ENCODE results near the gene VPS45. TPM values are rescaled to one million over a fixed set of nuclear protein-coding genes. Genes with fewer than 3 reads are reported as not detected.
A peak's percentile ranks its signal among the peaks of the same experiment; 100 is the strongest.

The VPS45 gene
- polyA plus RNA-seq, 1 experiment = 61.3 TPM

- TF ChIP-seq CTCF (IDR thresholded peaks at IDR 0.05; ENCODE audit: low read depth, low read length) = no peak
- no peak for DNase-seq (ENCODE audit: low read depth, low spot score)
- POLR2A ChIA-PET = interaction anchor here (1.0 to 1.2 kb wide), 2 partner anchors 175 to 176 kb away, joined by 3 to 4 read pairs; a partner anchor contains a TSS
- Histone ChIP-seq H3K9me3 (ENCODE audit: control insufficient read depth, insufficient read depth, low read length) (no peaks in the 10 kb centered on the region), H3K27me3 (ENCODE audit: control insufficient read depth, insufficient read depth, low read length) (no peaks in the 10 kb centered on the region), H3K4me3 (ENCODE audit: low read depth, low read length) (no peak overlapping the region), H3K27ac (ENCODE audit: low read depth, low read length) (peak overlapping the region; percentile 91)
- CTCF ChIA-PET = interaction anchor here (0.7 to 1.9 kb wide), 4 partner anchors 11 to 125 kb away, joined by 5 to 6 read pairs (median 6); no protein-coding TSS in a partner anchor
Measured at GRCh38 chr1:150062113-150062512, 5.5 kb upstream of the VPS45 start.

- Histone ChIP-seq H3K27ac (ENCODE audit: low read depth, low read length) (no peak overlapping the region), H3K27me3 (ENCODE audit: control insufficient read depth, insufficient read depth, low read length) (no peaks in the 10 kb centered on the region), H3K4me3 (ENCODE audit: low read depth, low read length) (peak overlapping the region; percentile 88), H3K9me3 (ENCODE audit: control insufficient read depth, insufficient read depth, low read length) (no peaks in the 10 kb centered on the region)
- ChIA-PET POLR2A (interaction anchor here (1.4 kb wide), 1 partner anchor 178 kb away, joined by 5 read pairs; a partner anchor contains a TSS), CTCF (interaction anchor here (1.0 to 4.4 kb wide), 5 partner anchors 16 to 122 kb away, joined by 3 to 18 read pairs (median 6); no protein-coding TSS in a partner anchor)
- no peak for DNase-seq (ENCODE audit: low read depth, low spot score)
- no peak for TF ChIP-seq CTCF (IDR thresholded peaks at IDR 0.05; ENCODE audit: low read depth, low read length)
Measured at GRCh38 chr1:150065184-150065871, 2.2 kb upstream of the VPS45 start.

GRCh38 chr1:150066328-150066727 is 1.2 kb upstream of the VPS45 start:
- H3K4me3 ChIP-seq (ENCODE audit: low read depth, low read length) = peak overlapping the region; percentile 88
- CTCF ChIA-PET = interaction anchor here (1.0 to 4.4 kb wide), 4 partner anchors 99 to 121 kb away, joined by 3 to 18 read pairs (median 3); no protein-coding TSS in a partner anchor

GRCh38 chr1:150066838-150067183 is 765 bp upstream of the VPS45 start:
- ChIA-PET POLR2A (interaction anchor here (0.7 to 1.1 kb wide), 2 partner anchors 82 to 96 kb away, joined by 3 read pairs; partner anchors contain the start of gene PLEKHO1), CTCF (interaction anchor here (1.0 to 4.4 kb wide), 4 partner anchors 99 to 120 kb away, joined by 3 to 18 read pairs (median 3); no protein-coding TSS in a partner anchor)

More at GRCh38 chr1:150066328-150066727, 1.2 kb upstream of the VPS45 start:
- TF ChIP-seq CTCF (IDR thresholded peaks at IDR 0.05; ENCODE audit: low read depth, low read length) = no peak
- POLR2A ChIA-PET = interaction anchor here (0.7 to 1.1 kb wide), 2 partner anchors 83 to 97 kb away, joined by 3 read pairs; partner anchors contain the start of gene PLEKHO1
- Histone ChIP-seq H3K27ac (ENCODE audit: low read depth, low read length) (no peak overlapping the region), H3K27me3 (ENCODE audit: control insufficient read depth, insufficient read depth, low read length) (no peaks in the 10 kb centered on the region), H3K9me3 (ENCODE audit: control insufficient read depth, insufficient read depth, low read length) (no peaks in the 10 kb centered on the region)
- DNase-seq (ENCODE audit: low read depth, low spot score) = no peak

More at GRCh38 chr1:150066838-150067183, 765 bp upstream of the VPS45 start:
- Histone ChIP-seq H3K27me3 (ENCODE audit: control insufficient read depth, insufficient read depth, low read length) (no peaks in the 10 kb centered on the region), H3K9me3 (ENCODE audit: control insufficient read depth, insufficient read depth, low read length) (no peaks in the 10 kb centered on the region), H3K27ac (ENCODE audit: low read depth, low read length) (peak overlapping the region; percentile 96), H3K4me3 (ENCODE audit: low read depth, low read length) (peak overlapping the region; percentile 88)
- DNase-seq (ENCODE audit: low read depth, low spot score) = no peak
- TF ChIP-seq CTCF (IDR thresholded peaks at IDR 0.05; ENCODE audit: low read depth, low read length) = no peak

Data from AG04450 (cell line).